ENCODE data around the gene TUBB2A. TPM values are rescaled to one million over a fixed set of nuclear protein-coding genes. Genes with fewer than 3 reads are reported as not detected.

The TUBB2A gene
- total RNA-seq, 1 donor from 2014 or later = 72.7 TPM

GRCh38 chr6:3144571-3144970 lies 12.8 kb downstream of the TUBB2A start:
- intact Hi-C loops (cut with DNase I) = no loop called here
- TF ChIP-seq POLR2A (IDR thresholded peaks at IDR 0.05) (no peak), CTCF (IDR thresholded peaks at IDR 0.05) (no peak), POLR2AphosphoS5 (IDR thresholded peaks at IDR 0.05; ENCODE audit: insufficient read depth in 1 of 2, low read depth in 1 of 2) (no peak)
- no peak overlapping the region for H3K4me3 ChIP-seq
- H3K9me3 ChIP-seq = no peaks in the 10 kb centered on the region
- H3K27me3 ChIP-seq = no peaks in the 10 kb centered on the region
- no peak overlapping the region for H3K27ac ChIP-seq
- H3K36me3 ChIP-seq = peaks cover 0 to 23% of the 10 kb centered on the region in 2 donors
- H3K4me1 ChIP-seq = peaks cover 2% of the 10 kb centered on the region
- DNase-seq (ENCODE audit: extremely low spot score in 2 of 2) = no peak

GRCh38 chr6:3143158-3143557 lies 14.2 kb downstream of the TUBB2A start:
- Histone ChIP-seq H3K9me3 (no peaks in the 10 kb centered on the region), H3K27me3 (no peaks in the 10 kb centered on the region), H3K27ac (no peak overlapping the region), H3K4me1 (peaks cover 14% of the 10 kb centered on the region), H3K36me3 (peaks cover 0 to 23% of the 10 kb centered on the region in 2 donors), H3K4me3 (no peak overlapping the region)
- intact Hi-C loops (cut with DNase I) = no loop called here
- no peak for DNase-seq (ENCODE audit: extremely low spot score in 2 of 2)
- TF ChIP-seq POLR2AphosphoS5 (IDR thresholded peaks at IDR 0.05; ENCODE audit: insufficient read depth in 1 of 2, low read depth in 1 of 2) = no peak
- TF ChIP-seq CTCF (IDR thresholded peaks at IDR 0.05) = no peak
- no peak for TF ChIP-seq POLR2A (IDR thresholded peaks at IDR 0.05)

- H3K9me3 ChIP-seq = no peaks in the 10 kb centered on the region
- TF ChIP-seq POLR2AphosphoS5 (IDR thresholded peaks at IDR 0.05; ENCODE audit: insufficient read depth in 1 of 2, low read depth in 1 of 2) = no peak
- TF ChIP-seq POLR2A (IDR thresholded peaks at IDR 0.05) = no peak
- TF ChIP-seq CTCF (IDR thresholded peaks at IDR 0.05) = no peak
- no peak overlapping the region for H3K27ac ChIP-seq
- DNase-seq (ENCODE audit: extremely low spot score in 2 of 2) = no peak
- H3K27me3 ChIP-seq = no peaks in the 10 kb centered on the region
- peaks cover 14% of the 10 kb centered on the region for H3K4me1 ChIP-seq
- intact Hi-C loops (cut with DNase I) = no loop called here
- H3K4me3 ChIP-seq = no peak overlapping the region
- H3K36me3 ChIP-seq = peaks cover 0 to 23% of the 10 kb centered on the region in 2 donors
Observed at GRCh38 chr6:3142536-3142935, 14.8 kb downstream of the TUBB2A start.

- no peak overlapping the region for H3K4me3 ChIP-seq
- no peak for DNase-seq (ENCODE audit: extremely low spot score in 2 of 2)
- peaks cover 0 to 40% of the 10 kb centered on the region in 2 donors for H3K36me3 ChIP-seq
- intact Hi-C loops (cut with DNase I) = no loop called here
- TF ChIP-seq POLR2A (IDR thresholded peaks at IDR 0.05) (no peak), POLR2AphosphoS5 (IDR thresholded peaks at IDR 0.05; ENCODE audit: insufficient read depth in 1 of 2, low read depth in 1 of 2) (no peak), CTCF (IDR thresholded peaks at IDR 0.05) (no peak)
- H3K27me3 ChIP-seq = no peaks in the 10 kb centered on the region
- peaks cover 14% of the 10 kb centered on the region for H3K4me1 ChIP-seq
- no peaks in the 10 kb centered on the region for H3K9me3 ChIP-seq
- H3K27ac ChIP-seq = peak overlapping the region; percentile 20
Observed at GRCh38 chr6:3140201-3140600, 17.1 kb downstream of the TUBB2A start.

GRCh38 chr6:3139090-3139903 lies 18.0 kb downstream of the TUBB2A start:
- peak overlapping the region; percentile 20 for H3K27ac ChIP-seq
- H3K27me3 ChIP-seq = no peaks in the 10 kb centered on the region
- H3K4me3 ChIP-seq = no peak overlapping the region
- peaks cover 0 to 40% of the 10 kb centered on the region in 2 donors for H3K36me3 ChIP-seq
- DNase-seq (ENCODE audit: extremely low spot score in 2 of 2) = no peak
- peaks cover 14% of the 10 kb centered on the region for H3K4me1 ChIP-seq
- intact Hi-C loops (cut with DNase I) = no loop called here
- H3K9me3 ChIP-seq = no peaks in the 10 kb centered on the region
- no peak for TF ChIP-seq CTCF (IDR thresholded peaks at IDR 0.05)
- peak; percentile 57 to 73 for TF ChIP-seq POLR2AphosphoS5 (IDR thresholded peaks at IDR 0.05; ENCODE audit: insufficient read depth in 1 of 2, low read depth in 1 of 2)
